Erythroblast (primary cell): ENCODE data around the gene GALNT9.

Experiments used
- GATA1 ChIP-seq: IDR thresholded peaks from 2 replicates; pipeline ENCODE4 v1.6.1; 2011; ENCODE audit warnings: low read depth, mild to moderate bottlenecking, control low read depth, low read length, moderate library complexity
- POLR2A ChIP-seq: IDR thresholded peaks from 2 replicates; pipeline ENCODE4 v1.6.1; 2011; ENCODE audit warnings: mild to moderate bottlenecking, low read length

GRCh38 chr12:132174015-132174838 lies 155.2 kb downstream of the GALNT9 start:
- TF ChIP-seq POLR2A (no peak), GATA1 (no peak)
